Suppressor macrophage (primary cell): ENCODE results near the gene ADIPOR2.
A peak's percentile ranks its signal among the peaks of the same experiment; 100 is the strongest.
"Not testable (repeated sequence)": the region's sequence is repeated elsewhere in the genome, so short reads cannot be mapped to it uniquely, and the experiment has no call there.

ENCODE experiments used
- DNase-seq, 4 experiments: peaks; one replicate each; pipeline ENCODE4 v3.0.0-alpha.2; 2020 to 2022

Gene ADIPOR2

GRCh38 chr12:1815814-1816729 is 125.2 kb downstream of the ADIPOR2 start:
- DNase-seq = peak in 1 of 4 experiments; percentile 30

- no peak for DNase-seq
These were observed 126.0 kb downstream of the ADIPOR2 start for GRCh38 chr12:1816730-1817348.

- not testable (repeated sequence) for DNase-seq
These were observed 127.1 kb downstream of the ADIPOR2 start for GRCh38 chr12:1817928-1818327.

GRCh38 chr12:1819050-1819449 is 128.2 kb downstream of the ADIPOR2 start:
- DNase-seq = peak in 1 of 4 experiments; percentile 26

- DNase-seq = no peak
These were observed 128.7 kb downstream of the ADIPOR2 start for GRCh38 chr12:1819571-1819970.

- DNase-seq = peak in 1 of 4 experiments; percentile 36
These were observed 129.5 kb downstream of the ADIPOR2 start, which contains the start of gene LRTM2 for GRCh38 chr12:1820191-1820895. Gene LRTM2, plus strand, starts transcription at chr12:1820565. Its CDS starts 7,584 bp downstream, at chr12:1828149.

GRCh38 chr12:1820896-1821291 is 130.0 kb downstream of the ADIPOR2 start:
- DNase-seq = no peak

- peak in 3 of 4 experiments; percentile 31 to 59 (median 52) for DNase-seq
These were observed 130.9 kb downstream of the ADIPOR2 start for GRCh38 chr12:1821805-1822204.

GRCh38 chr12:1822699-1823098 is 131.8 kb downstream of the ADIPOR2 start:
- no peak for DNase-seq

- DNase-seq = no peak
These were observed 132.4 kb downstream of the ADIPOR2 start for GRCh38 chr12:1823237-1823636.

- DNase-seq = no peak
These were observed 134.7 kb downstream of the ADIPOR2 start for GRCh38 chr12:1825382-1826102.

GRCh38 chr12:1826401-1826800 is 135.5 kb downstream of the ADIPOR2 start:
- DNase-seq = no peak

- DNase-seq = no peak
These were observed 136.2 kb downstream of the ADIPOR2 start for GRCh38 chr12:1826867-1827705.

- no peak for DNase-seq
These were observed 137.2 kb downstream of the ADIPOR2 start for GRCh38 chr12:1827826-1828805.

GRCh38 chr12:1828856-1829255 is 138.0 kb downstream of the ADIPOR2 start:
- no peak for DNase-seq

GRCh38 chr12:1829306-1829900 is 138.5 kb downstream of the ADIPOR2 start:
- no peak for DNase-seq

- no peak for DNase-seq
These were observed 139.6 kb downstream of the ADIPOR2 start for GRCh38 chr12:1830401-1830845.

- peak; percentile 62 to 83 (median 75) for DNase-seq
These were observed 140.4 kb downstream of the ADIPOR2 start for GRCh38 chr12:1830981-1831963.
